ENCODE measurements around the gene PIK3R6. TPM values are rescaled to one million over a fixed set of nuclear protein-coding genes. Genes with fewer than 3 reads are reported as not detected.

PIK3R6 gene
- polyA plus RNA-seq, 4 donors: 0.97 to 1.8 (median 1.4) TPM

GRCh38 chr17:8875957-8876356, 8.5 kb upstream of the PIK3R6 start:
- no peak for DNase-seq (ENCODE audit: low read depth in 4 of 4, low spot score in 3 of 4)

- no peak for DNase-seq (ENCODE audit: low read depth in 4 of 4, low spot score in 3 of 4)
Observed at GRCh38 chr17:8875436-8875835, 8.0 kb upstream of the PIK3R6 start.

GRCh38 chr17:8873801-8874715, 6.6 kb upstream of the PIK3R6 start:
- DNase-seq (ENCODE audit: low read depth in 4 of 4, low spot score in 3 of 4): no peak

- no peak for DNase-seq (ENCODE audit: low read depth in 4 of 4, low spot score in 3 of 4)
Observed at GRCh38 chr17:8872705-8873435, 5.4 kb upstream of the PIK3R6 start.

- no peak for DNase-seq (ENCODE audit: low read depth in 4 of 4, low spot score in 3 of 4)
Observed at GRCh38 chr17:8872036-8872704, 4.7 kb upstream of the PIK3R6 start.

GRCh38 chr17:8871081-8871581, 3.7 kb upstream of the PIK3R6 start:
- DNase-seq (ENCODE audit: low read depth in 4 of 4, low spot score in 3 of 4): no peak

- no peak for DNase-seq (ENCODE audit: low read depth in 4 of 4, low spot score in 3 of 4)
Observed at GRCh38 chr17:8870406-8871040, 3.0 kb upstream of the PIK3R6 start.

GRCh38 chr17:8869114-8869815, 1.8 kb upstream of the PIK3R6 start:
- no peak for DNase-seq (ENCODE audit: low read depth in 4 of 4, low spot score in 3 of 4)

- no peak for DNase-seq (ENCODE audit: low read depth in 4 of 4, low spot score in 3 of 4)
Observed at GRCh38 chr17:8868529-8868951, 1.1 kb upstream of the PIK3R6 start.

GRCh38 chr17:8868092-8868491, 618 bp upstream of the PIK3R6 start:
- no peak for DNase-seq (ENCODE audit: low read depth in 4 of 4, low spot score in 3 of 4)

- no peak for DNase-seq (ENCODE audit: low read depth in 4 of 4, low spot score in 3 of 4)
Observed at GRCh38 chr17:8865811-8866210, 1.7 kb downstream of the PIK3R6 start.

- no peak for DNase-seq (ENCODE audit: low read depth in 4 of 4, low spot score in 3 of 4)
Observed at GRCh38 chr17:8865385-8865784, 2.1 kb downstream of the PIK3R6 start.

- no peak for DNase-seq (ENCODE audit: low read depth in 4 of 4, low spot score in 3 of 4)
Observed at GRCh38 chr17:8862213-8863056, 5.0 kb downstream of the PIK3R6 start.

- DNase-seq (ENCODE audit: low read depth in 4 of 4, low spot score in 3 of 4): no peak
Observed at GRCh38 chr17:8861495-8862181, 5.8 kb downstream of the PIK3R6 start.

GRCh38 chr17:8859804-8860430, 7.6 kb downstream of the PIK3R6 start:
- DNase-seq (ENCODE audit: low read depth in 4 of 4, low spot score in 3 of 4): no peak

- no peak for DNase-seq (ENCODE audit: low read depth in 4 of 4, low spot score in 3 of 4)
Observed at GRCh38 chr17:8859027-8859803, 8.3 kb downstream of the PIK3R6 start.

- DNase-seq (ENCODE audit: low read depth in 4 of 4, low spot score in 3 of 4): no peak
Observed at GRCh38 chr17:8857919-8858318, 9.6 kb downstream of the PIK3R6 start.

Data from right renal pelvis (tissue), 4 donors.